ENCODE results near the gene DNAH6. TPM values are rescaled to one million over a fixed set of nuclear protein-coding genes. Genes with fewer than 3 reads are reported as not detected.

The DNAH6 gene
- total and polyA plus RNA-seq, 2 of the 13 experiments (the other 11 are each of a cell fraction or from before 2014, with no cell fraction given) = 0.01 TPM; not detected in 1

GRCh38 chr2:84487298-84487996 is 28.9 kb upstream of the DNAH6 start (continued):
- TF ChIP-seq, protein P1, sequence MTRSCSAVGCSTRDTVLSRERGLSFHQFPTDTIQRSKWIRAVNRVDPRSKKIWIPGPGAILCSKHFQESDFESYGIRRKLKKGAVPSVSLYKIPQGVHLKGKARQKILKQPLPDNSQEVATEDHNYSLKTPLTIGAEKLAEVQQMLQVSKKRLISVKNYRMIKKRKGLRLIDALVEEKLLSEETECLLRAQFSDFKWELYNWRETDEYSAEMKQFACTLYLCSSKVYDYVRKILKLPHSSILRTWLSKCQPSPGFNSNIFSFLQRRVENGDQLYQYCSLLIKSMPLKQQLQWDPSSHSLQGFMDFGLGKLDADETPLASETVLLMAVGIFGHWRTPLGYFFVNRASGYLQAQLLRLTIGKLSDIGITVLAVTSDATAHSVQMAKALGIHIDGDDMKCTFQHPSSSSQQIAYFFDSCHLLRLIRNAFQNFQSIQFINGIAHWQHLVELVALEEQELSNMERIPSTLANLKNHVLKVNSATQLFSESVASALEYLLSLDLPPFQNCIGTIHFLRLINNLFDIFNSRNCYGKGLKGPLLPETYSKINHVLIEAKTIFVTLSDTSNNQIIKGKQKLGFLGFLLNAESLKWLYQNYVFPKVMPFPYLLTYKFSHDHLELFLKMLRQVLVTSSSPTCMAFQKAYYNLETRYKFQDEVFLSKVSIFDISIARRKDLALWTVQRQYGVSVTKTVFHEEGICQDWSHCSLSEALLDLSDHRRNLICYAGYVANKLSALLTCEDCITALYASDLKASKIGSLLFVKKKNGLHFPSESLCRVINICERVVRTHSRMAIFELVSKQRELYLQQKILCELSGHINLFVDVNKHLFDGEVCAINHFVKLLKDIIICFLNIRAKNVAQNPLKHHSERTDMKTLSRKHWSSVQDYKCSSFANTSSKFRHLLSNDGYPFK (CRISPR knock-in tag; IDR thresholded peaks at IDR 0.05; ENCODE audit: borderline replicate concordance) = no peak
- TF ChIP-seq, protein P2, sequence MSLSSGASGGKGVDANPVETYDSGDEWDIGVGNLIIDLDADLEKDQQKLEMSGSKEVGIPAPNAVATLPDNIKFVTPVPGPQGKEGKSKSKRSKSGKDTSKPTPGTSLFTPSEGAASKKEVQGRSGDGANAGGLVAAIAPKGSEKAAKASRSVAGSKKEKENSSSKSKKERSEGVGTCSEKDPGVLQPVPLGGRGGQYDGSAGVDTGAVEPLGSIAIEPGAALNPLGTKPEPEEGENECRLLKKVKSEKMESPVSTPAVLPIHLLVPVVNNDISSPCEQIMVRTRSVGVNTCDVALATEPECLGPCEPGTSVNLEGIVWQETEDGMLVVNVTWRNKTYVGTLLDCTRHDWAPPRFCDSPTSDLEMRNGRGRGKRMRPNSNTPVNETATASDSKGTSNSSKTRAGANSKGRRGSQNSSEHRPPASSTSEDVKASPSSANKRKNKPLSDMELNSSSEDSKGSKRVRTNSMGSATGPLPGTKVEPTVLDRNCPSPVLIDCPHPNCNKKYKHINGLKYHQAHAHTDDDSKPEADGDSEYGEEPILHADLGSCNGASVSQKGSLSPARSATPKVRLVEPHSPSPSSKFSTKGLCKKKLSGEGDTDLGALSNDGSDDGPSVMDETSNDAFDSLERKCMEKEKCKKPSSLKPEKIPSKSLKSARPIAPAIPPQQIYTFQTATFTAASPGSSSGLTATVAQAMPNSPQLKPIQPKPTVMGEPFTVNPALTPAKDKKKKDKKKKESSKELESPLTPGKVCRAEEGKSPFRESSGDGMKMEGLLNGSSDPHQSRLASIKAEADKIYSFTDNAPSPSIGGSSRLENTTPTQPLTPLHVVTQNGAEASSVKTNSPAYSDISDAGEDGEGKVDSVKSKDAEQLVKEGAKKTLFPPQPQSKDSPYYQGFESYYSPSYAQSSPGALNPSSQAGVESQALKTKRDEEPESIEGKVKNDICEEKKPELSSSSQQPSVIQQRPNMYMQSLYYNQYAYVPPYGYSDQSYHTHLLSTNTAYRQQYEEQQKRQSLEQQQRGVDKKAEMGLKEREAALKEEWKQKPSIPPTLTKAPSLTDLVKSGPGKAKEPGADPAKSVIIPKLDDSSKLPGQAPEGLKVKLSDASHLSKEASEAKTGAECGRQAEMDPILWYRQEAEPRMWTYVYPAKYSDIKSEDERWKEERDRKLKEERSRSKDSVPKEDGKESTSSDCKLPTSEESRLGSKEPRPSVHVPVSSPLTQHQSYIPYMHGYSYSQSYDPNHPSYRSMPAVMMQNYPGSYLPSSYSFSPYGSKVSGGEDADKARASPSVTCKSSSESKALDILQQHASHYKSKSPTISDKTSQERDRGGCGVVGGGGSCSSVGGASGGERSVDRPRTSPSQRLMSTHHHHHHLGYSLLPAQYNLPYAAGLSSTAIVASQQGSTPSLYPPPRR (CRISPR knock-in tag; IDR thresholded peaks at IDR 0.05; ENCODE audit: borderline replicate concordance) = peak; percentile 76; the same call in 1 of the 2 replicates
- TF ChIP-seq KAT8 (CRISPR knock-in tag; IDR thresholded peaks at IDR 0.05) = no peak
- TF ChIP-seq PHF21A (CRISPR knock-in tag; IDR thresholded peaks at IDR 0.05) = peak; percentile 80
- no peak for TF ChIP-seq MIER2 (CRISPR knock-in tag; IDR thresholded peaks at IDR 0.05)
- peak; percentile 84 for TF ChIP-seq MAFF (IDR thresholded peaks at IDR 0.05; ENCODE audit: low read depth, low read length)
- peak; percentile 69; the same call in 1 of the 2 replicates for TF ChIP-seq NFIC (IDR thresholded peaks at IDR 0.05; ENCODE audit: low read length)
- TF ChIP-seq, protein P3, sequence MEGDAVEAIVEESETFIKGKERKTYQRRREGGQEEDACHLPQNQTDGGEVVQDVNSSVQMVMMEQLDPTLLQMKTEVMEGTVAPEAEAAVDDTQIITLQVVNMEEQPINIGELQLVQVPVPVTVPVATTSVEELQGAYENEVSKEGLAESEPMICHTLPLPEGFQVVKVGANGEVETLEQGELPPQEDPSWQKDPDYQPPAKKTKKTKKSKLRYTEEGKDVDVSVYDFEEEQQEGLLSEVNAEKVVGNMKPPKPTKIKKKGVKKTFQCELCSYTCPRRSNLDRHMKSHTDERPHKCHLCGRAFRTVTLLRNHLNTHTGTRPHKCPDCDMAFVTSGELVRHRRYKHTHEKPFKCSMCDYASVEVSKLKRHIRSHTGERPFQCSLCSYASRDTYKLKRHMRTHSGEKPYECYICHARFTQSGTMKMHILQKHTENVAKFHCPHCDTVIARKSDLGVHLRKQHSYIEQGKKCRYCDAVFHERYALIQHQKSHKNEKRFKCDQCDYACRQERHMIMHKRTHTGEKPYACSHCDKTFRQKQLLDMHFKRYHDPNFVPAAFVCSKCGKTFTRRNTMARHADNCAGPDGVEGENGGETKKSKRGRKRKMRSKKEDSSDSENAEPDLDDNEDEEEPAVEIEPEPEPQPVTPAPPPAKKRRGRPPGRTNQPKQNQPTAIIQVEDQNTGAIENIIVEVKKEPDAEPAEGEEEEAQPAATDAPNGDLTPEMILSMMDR (CRISPR knock-in tag; IDR thresholded peaks at IDR 0.05) = no peak
- TF ChIP-seq ZSCAN29 (CRISPR knock-in tag; conservative IDR thresholded peaks at IDR 0.05) = peak; percentile 97
- no peak; the same call in 1 of the 2 replicates for TF ChIP-seq RXRA (CRISPR knock-in tag; IDR thresholded peaks at IDR 0.05)
- TF ChIP-seq ZNF510 (CRISPR knock-in tag; IDR thresholded peaks at IDR 0.05; ENCODE audit: low read depth) = no peak
- TF ChIP-seq POGZ (CRISPR knock-in tag; IDR thresholded peaks at IDR 0.05) = peak; percentile 68; the same call in 1 of the 2 replicates
- no peak for TF ChIP-seq SOX6 (IDR thresholded peaks at IDR 0.05)
- peak; percentile 77 for TF ChIP-seq SOX6 (CRISPR knock-in tag; IDR thresholded peaks at IDR 0.05)
- no peak for TF ChIP-seq ZNF260 (CRISPR knock-in tag; IDR thresholded peaks at IDR 0.05; ENCODE audit: borderline replicate concordance, low read depth)
